ENCODE measurements around the gene ZNF451. TPM values are rescaled to one million over a fixed set of nuclear protein-coding genes. Genes with fewer than 3 reads are reported as not detected.

The ZNF451 gene
- total RNA-seq, 1 donor from 2014 or later = 69.3 TPM

- H3K36me3 ChIP-seq (ENCODE audit: insufficient read depth, low read length) = peaks cover 4% of the 10 kb centered on the region
- peak overlapping the region; percentile 73 for H3K27ac ChIP-seq (ENCODE audit: low read depth, low read length)
- H2AFZ ChIP-seq (ENCODE audit: low read depth, low read length) = peak overlapping the region; percentile 24
- Mint-ChIP-seq H3K27ac (ENCODE audit: unreplicated experiment) (peak overlapping the region; percentile 85), H3K27me3 (ENCODE audit: low read depth, unreplicated experiment) (no peaks in the 10 kb centered on the region), H3K4me3 (ENCODE audit: unreplicated experiment) (peak overlapping the region; percentile 97), H3K36me3 (ENCODE audit: low read depth, unreplicated experiment) (peaks cover 3% of the 10 kb centered on the region), H3K4me1 (ENCODE audit: low read depth, unreplicated experiment) (peaks cover 17% of the 10 kb centered on the region), H3K9me3 (ENCODE audit: unreplicated experiment) (no peaks in the 10 kb centered on the region)
- no peak for FAIRE-seq
- H3K4me2 ChIP-seq (ENCODE audit: low read length) = peak overlapping the region; percentile 88
- H3K9me3 ChIP-seq (ENCODE audit: insufficient read depth, low read depth, low read length) = no peaks in the 10 kb centered on the region
- H3K9ac ChIP-seq (ENCODE audit: low read length) = peak overlapping the region; percentile 92
- H3K4me1 ChIP-seq (ENCODE audit: insufficient read depth, low read length) = peaks cover 14% of the 10 kb centered on the region
- H4K20me1 ChIP-seq (ENCODE audit: insufficient read depth, low read length) = peaks cover 22% of the 10 kb centered on the region
- peaks cover 59% of the 10 kb centered on the region for H3K79me2 ChIP-seq (ENCODE audit: insufficient read depth, low read length)
- peak overlapping the region; percentile 72 for H3K4me3 ChIP-seq (ENCODE audit: insufficient read depth, low read depth, low read length)
- peak; percentile 20 for DNase-seq (ENCODE audit: low read depth)
- TF ChIP-seq, protein P1, sequence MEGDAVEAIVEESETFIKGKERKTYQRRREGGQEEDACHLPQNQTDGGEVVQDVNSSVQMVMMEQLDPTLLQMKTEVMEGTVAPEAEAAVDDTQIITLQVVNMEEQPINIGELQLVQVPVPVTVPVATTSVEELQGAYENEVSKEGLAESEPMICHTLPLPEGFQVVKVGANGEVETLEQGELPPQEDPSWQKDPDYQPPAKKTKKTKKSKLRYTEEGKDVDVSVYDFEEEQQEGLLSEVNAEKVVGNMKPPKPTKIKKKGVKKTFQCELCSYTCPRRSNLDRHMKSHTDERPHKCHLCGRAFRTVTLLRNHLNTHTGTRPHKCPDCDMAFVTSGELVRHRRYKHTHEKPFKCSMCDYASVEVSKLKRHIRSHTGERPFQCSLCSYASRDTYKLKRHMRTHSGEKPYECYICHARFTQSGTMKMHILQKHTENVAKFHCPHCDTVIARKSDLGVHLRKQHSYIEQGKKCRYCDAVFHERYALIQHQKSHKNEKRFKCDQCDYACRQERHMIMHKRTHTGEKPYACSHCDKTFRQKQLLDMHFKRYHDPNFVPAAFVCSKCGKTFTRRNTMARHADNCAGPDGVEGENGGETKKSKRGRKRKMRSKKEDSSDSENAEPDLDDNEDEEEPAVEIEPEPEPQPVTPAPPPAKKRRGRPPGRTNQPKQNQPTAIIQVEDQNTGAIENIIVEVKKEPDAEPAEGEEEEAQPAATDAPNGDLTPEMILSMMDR (IDR thresholded peaks at IDR 0.05; ENCODE audit: insufficient read depth, low read depth, low read length) = no peak
- H3K27me3 ChIP-seq (ENCODE audit: insufficient read depth, low read length) = no peaks in the 10 kb centered on the region
These were observed 83.3 kb downstream of the ZNF451 start for GRCh38 chr6:57173056-57173885.

GRCh38 chr6:57173886-57174510 is 84.0 kb downstream of the ZNF451 start:
- peak overlapping the region; percentile 85 for H3K27ac Mint-ChIP-seq (ENCODE audit: unreplicated experiment)
- H3K4me1 Mint-ChIP-seq (ENCODE audit: low read depth, unreplicated experiment) = peaks cover 18% of the 10 kb centered on the region
- no peaks in the 10 kb centered on the region for H3K9me3 Mint-ChIP-seq (ENCODE audit: unreplicated experiment)
- DNase-seq (ENCODE audit: low read depth) (peak; percentile 82), FAIRE-seq (no peak)
- peak overlapping the region; percentile 61 for H3K27ac ChIP-seq (ENCODE audit: low read depth, low read length)
- peak overlapping the region; percentile 72 for H3K4me3 ChIP-seq (ENCODE audit: insufficient read depth, low read depth, low read length)
- H3K4me3 Mint-ChIP-seq (ENCODE audit: unreplicated experiment) = peak overlapping the region; percentile 97
- peaks cover 66% of the 10 kb centered on the region for H3K79me2 ChIP-seq (ENCODE audit: insufficient read depth, low read length)
- peak overlapping the region; percentile 88 for H3K4me2 ChIP-seq (ENCODE audit: low read length)
- H3K36me3 Mint-ChIP-seq (ENCODE audit: low read depth, unreplicated experiment) = peaks cover 3% of the 10 kb centered on the region
- H3K9ac ChIP-seq (ENCODE audit: low read length) = peak overlapping the region; percentile 92
- H2AFZ ChIP-seq (ENCODE audit: low read depth, low read length) = no peak overlapping the region
- H3K36me3 ChIP-seq (ENCODE audit: insufficient read depth, low read length) = peaks cover 4% of the 10 kb centered on the region
- H3K27me3 ChIP-seq (ENCODE audit: insufficient read depth, low read length) = no peaks in the 10 kb centered on the region
- H3K4me1 ChIP-seq (ENCODE audit: insufficient read depth, low read length) = peaks cover 14% of the 10 kb centered on the region
- H4K20me1 ChIP-seq (ENCODE audit: insufficient read depth, low read length) = peaks cover 22% of the 10 kb centered on the region
- TF ChIP-seq, protein P1 (IDR thresholded peaks at IDR 0.05; ENCODE audit: insufficient read depth, low read depth, low read length) = no peak
- no peak for TF ChIP-seq EZH2 (IDR thresholded peaks at IDR 0.05; ENCODE audit: insufficient read depth, low read length)
- no peaks in the 10 kb centered on the region for H3K9me3 ChIP-seq (ENCODE audit: insufficient read depth, low read depth, low read length)
- no peaks in the 10 kb centered on the region for H3K27me3 Mint-ChIP-seq (ENCODE audit: low read depth, unreplicated experiment)

Measured in astrocyte (in vitro differentiated cells and primary cell).